ENCODE measurements around the gene NOTCH2NLA. TPM values are rescaled to one million over a fixed set of nuclear protein-coding genes. Genes with fewer than 3 reads are reported as not detected.
"Not testable (repeated sequence)": the region's sequence is repeated elsewhere in the genome, so short reads cannot be mapped to it uniquely, and the experiment has no call there.

NOTCH2NLA gene
- total and polyA plus RNA-seq, 10 donors, result 13.3 to 114 (median 74.6) TPM

DNA sequence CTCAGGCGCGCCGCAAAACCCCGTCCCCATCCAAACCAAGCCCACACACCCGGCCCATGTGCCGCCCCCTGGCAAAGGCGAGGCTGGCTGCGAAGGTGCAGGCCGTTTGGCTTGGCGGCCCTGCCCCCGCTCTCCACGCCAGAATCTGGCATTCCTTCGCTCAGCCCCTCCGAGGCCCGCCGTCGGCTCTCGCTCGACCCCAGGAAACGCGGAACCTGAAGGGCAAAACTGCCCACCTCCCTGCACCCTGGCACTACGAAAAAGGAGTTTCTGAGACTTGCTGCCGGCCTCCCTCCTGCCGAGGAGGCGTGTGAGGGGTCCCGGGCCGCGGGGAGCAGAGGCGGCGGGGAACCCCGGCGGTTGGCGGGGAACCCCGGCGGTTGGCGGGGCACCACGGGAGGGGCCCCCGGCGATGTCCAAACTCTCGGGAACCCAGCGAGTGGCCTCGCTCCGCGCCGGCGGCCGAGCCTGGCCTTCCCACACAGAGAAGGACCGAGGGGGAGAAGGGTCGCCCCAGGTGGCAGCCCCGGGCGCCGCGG is 608 bp downstream of the NOTCH2NLA start:
- WGBS, 5 donors, result 0 to 1% (median 0%) methylated on average over 14 to 15 of the region's 53 CpGs; no CpG with 5 or more reads in 1 of the 5 donors
- intact Hi-C loops (cut with DNase I; ENCODE audit: low total_unique reads); H3K4me1 ChIP-seq; H3K36me3 ChIP-seq; H3K27me3 ChIP-seq (replicated peaks in 1 of 7); H3K9me3 ChIP-seq: not testable (repeated sequence)
- Histone ChIP-seq H3K4me3 (peak overlapping the region; percentile 37 to 68 (median 55)), H3K27ac (peak overlapping the region in 5 of 8 donors; percentile 57 to 85 (median 78))
- peak in 1 of 3 donors; percentile 44 for TF ChIP-seq POLR2AphosphoS5 (IDR thresholded peaks at IDR 0.05)
- DNase-seq, result peak; percentile 80

DNA sequence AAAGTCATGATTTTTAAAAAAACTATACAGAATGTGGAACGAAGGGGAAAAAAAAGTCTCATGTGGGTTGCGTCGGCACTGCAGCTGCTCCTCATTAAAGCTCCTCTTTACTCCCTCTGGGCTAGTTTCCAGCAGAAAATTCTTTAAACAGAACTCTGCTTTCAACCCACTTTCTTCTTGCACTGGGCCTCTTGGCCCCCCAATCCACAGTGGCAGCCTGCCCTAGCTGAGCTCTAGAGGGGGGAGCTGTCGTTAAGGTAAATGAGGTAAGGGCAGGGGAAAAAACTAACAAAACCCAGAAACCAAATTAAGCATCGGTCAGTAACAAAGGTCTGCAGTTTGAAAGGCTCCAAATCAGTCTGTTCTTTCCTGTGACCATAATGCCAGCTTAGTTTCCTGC is 54.3 kb downstream of the NOTCH2NLA start:
- WGBS, 5 donors, result 0 to 25% (median 11%) methylated on average over 1 of the region's 5 CpGs; no CpG with 5 or more reads in 1 of the 5 donors
- H3K9me3 ChIP-seq; H3K4me1 ChIP-seq; H3K36me3 ChIP-seq; H3K4me3 ChIP-seq; intact Hi-C loops (cut with DNase I; ENCODE audit: low total_unique reads); H3K27me3 ChIP-seq (replicated peaks in 1 of 7): not testable (repeated sequence)
- peak overlapping the region in 4 of 8 donors; percentile 21 to 74 (median 55) for H3K27ac ChIP-seq
- DNase-seq, result peak; percentile 33

DNA sequence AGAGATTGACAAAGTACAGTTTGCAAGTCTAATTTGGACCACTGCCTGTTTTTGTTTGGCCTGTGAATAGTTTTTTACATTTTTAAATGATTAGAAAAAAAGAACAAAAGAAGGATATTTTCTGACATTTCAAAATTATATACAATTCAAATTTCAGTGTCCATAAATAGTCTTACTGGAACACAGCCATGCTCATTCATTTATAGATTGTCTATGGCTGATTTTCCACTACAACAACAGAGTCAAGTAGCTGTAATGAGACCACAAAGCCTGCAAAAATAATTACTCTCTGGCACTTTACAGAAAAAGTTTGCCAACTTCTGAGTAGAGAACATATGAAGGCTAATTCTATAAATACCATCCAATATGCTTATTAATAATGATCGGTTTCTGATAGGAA is 61.1 kb downstream of the NOTCH2NLA start:
- H3K4me1 ChIP-seq; H3K4me3 ChIP-seq; H3K27ac ChIP-seq; H3K9me3 ChIP-seq; H3K27me3 ChIP-seq (replicated peaks in 1 of 7); intact Hi-C loops (cut with DNase I; ENCODE audit: low total_unique reads); DNase-seq; H3K36me3 ChIP-seq: not testable (repeated sequence)
- WGBS, 5 donors, result no CpG with 5 or more reads among the region's 1 CpG

DNA sequence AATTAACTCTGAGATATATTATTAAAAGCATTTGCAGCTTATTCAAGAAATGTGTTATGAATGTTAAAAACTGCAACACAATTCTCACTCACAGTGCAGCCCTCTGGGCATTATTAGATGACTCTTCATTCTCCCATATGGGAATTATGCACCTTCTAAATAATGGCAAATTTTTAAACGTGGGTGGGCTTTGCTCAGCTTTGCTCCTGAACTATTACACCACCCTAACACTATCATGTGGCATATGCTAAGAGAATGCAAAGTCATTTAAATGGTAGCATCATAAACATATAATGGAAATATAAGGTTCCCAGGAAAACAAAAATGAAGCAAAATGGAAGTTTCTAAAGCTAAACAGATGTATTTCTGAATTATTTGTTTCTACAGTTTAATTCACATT is 61.5 kb downstream of the NOTCH2NLA start:
- H3K27me3 ChIP-seq (replicated peaks in 1 of 7); H3K4me1 ChIP-seq; intact Hi-C loops (cut with DNase I; ENCODE audit: low total_unique reads); H3K4me3 ChIP-seq; H3K9me3 ChIP-seq; H3K27ac ChIP-seq; H3K36me3 ChIP-seq; DNase-seq: not testable (repeated sequence)
- no CpG with 5 or more reads among the region's 1 CpG for WGBS, 5 donors

DNA sequence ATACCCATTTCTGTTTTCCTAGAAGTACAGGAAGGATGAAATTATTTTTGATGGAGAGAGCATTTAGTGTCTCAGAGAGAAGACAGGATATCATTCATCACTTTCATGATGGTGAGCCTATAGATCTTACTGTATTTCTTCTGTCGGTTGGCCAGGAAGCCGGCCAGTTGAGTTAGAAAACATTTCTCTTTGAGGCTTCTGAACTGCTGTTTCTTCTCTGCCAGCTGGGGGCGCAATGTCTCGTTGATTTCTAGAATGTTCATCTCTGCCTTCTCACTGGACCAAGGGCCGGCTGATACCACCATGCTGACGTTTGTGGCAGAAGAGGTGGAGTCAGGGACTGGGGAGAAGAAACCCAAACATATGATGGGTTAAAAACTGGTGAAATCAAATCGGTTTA is 84.4 kb downstream of the NOTCH2NLA start, which contains the start of gene NBPF10:
Gene NBPF10 (minus strand): TSS at position 340 of the 400 bp plus-strand sequence. CDS start 35 bp downstream, at position 305.
- DNase-seq; H3K4me1 ChIP-seq; intact Hi-C loops (cut with DNase I; ENCODE audit: low total_unique reads); H3K9me3 ChIP-seq; H3K27me3 ChIP-seq (replicated peaks in 1 of 7); H3K4me3 ChIP-seq; H3K27ac ChIP-seq: not testable (repeated sequence)
- 10% methylated on average over 4 of the region's 7 CpGs; no CpG with 5 or more reads in 4 of the 5 donors for WGBS, 5 donors
- TF ChIP-seq, protein P1, sequence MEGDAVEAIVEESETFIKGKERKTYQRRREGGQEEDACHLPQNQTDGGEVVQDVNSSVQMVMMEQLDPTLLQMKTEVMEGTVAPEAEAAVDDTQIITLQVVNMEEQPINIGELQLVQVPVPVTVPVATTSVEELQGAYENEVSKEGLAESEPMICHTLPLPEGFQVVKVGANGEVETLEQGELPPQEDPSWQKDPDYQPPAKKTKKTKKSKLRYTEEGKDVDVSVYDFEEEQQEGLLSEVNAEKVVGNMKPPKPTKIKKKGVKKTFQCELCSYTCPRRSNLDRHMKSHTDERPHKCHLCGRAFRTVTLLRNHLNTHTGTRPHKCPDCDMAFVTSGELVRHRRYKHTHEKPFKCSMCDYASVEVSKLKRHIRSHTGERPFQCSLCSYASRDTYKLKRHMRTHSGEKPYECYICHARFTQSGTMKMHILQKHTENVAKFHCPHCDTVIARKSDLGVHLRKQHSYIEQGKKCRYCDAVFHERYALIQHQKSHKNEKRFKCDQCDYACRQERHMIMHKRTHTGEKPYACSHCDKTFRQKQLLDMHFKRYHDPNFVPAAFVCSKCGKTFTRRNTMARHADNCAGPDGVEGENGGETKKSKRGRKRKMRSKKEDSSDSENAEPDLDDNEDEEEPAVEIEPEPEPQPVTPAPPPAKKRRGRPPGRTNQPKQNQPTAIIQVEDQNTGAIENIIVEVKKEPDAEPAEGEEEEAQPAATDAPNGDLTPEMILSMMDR (IDR thresholded peaks at IDR 0.05 in 8 of 11, conservative IDR thresholded peaks at IDR 0.05 in 3 of 11), result peak in 3 of 11 experiments; percentile 26 to 39 (median 37)
- peaks cover 0 to 11% (median 0%) of the 10 kb centered on the region in 6 donors for H3K36me3 ChIP-seq

Other genes starting within 250 kb of the NOTCH2NLA start
- gene TXNIP, start 232.4 kb downstream of the NOTCH2NLA start, total RNA-seq, result 1,000 to 10,000 TPM in 5 of 7 donors, 100 to 1,000 TPM in 2; 622 to 2,368 (median 1,747) TPM
- gene TXNIP, start 232.4 kb downstream of the NOTCH2NLA start, polyA plus RNA-seq, result 100 to 1,000 TPM; 446 to 779 (median 670) TPM
- gene HJV, start 207.3 kb downstream of the NOTCH2NLA start, total RNA-seq, result not detected
- not detected for gene HJV, start 207.3 kb downstream of the NOTCH2NLA start, polyA plus RNA-seq
- gene NBPF10, start 84.2 kb downstream of the NOTCH2NLA start, total RNA-seq, result 1 to 10 TPM; 2.8 to 7.1 (median 4.4) TPM
- gene NBPF10, start 84.2 kb downstream of the NOTCH2NLA start, polyA plus RNA-seq, result 1 to 10 TPM in 1 of 3 donors, under 1 TPM in 2; 0.78 to 1.6 (median 0.91) TPM